Effector memory CD4-positive, alpha-beta T cell (primary cell): Measurements from ENCODE around the gene IFT80.

Experiments
- DNase-seq, 3 donors: peaks; one replicate each; pipeline ENCODE4 v3.0.0-alpha.2; 2020
- H3K27ac ChIP-seq: 2 replicates; pipeline ENCODE4 v1.7.0; 2013; ENCODE audit warnings: mild to moderate bottlenecking, low read length, moderate library complexity; ENCODE audit not compliant: insufficient read depth, poor library complexity, severe bottlenecking
- H3K27me3 ChIP-seq: replicated peaks from 2 replicates; pipeline ENCODE4 v1.7.0; 2013; ENCODE audit warnings: mild to moderate bottlenecking, low read length; ENCODE audit not compliant: insufficient read depth, control insufficient read depth, poor library complexity, severe bottlenecking
- H3K36me3 ChIP-seq: 2 replicates; pipeline ENCODE4 v1.7.0; 2013; ENCODE audit warnings: mild to moderate bottlenecking, low read length, moderate library complexity; ENCODE audit not compliant: control insufficient read depth, insufficient read depth
- H3K4me1 ChIP-seq: 2 replicates; pipeline ENCODE4 v1.7.0; 2013; ENCODE audit warnings: low read length, mild to moderate bottlenecking; ENCODE audit not compliant: control insufficient read depth, insufficient read depth, poor library complexity, severe bottlenecking
- H3K4me3 ChIP-seq: 2 replicates; pipeline ENCODE4 v1.7.0; 2013; ENCODE audit warnings: low read length, low read depth, mild to moderate bottlenecking; ENCODE audit not compliant: insufficient read depth, poor library complexity, severe bottlenecking
- H3K9me3 ChIP-seq: 2 replicates; pipeline ENCODE4 v1.7.0; 2013; ENCODE audit warnings: mild to moderate bottlenecking, low read length, moderate library complexity; ENCODE audit not compliant: control insufficient read depth

IFT80 gene

GRCh38 chr3:160427832-160428424 lies 28.9 kb upstream of the IFT80 start:
- H3K4me1 ChIP-seq, result no peaks in the 10 kb centered on the region
- no peak overlapping the region for H3K4me3 ChIP-seq
- H3K27ac ChIP-seq, result no peak overlapping the region
- peaks cover 53% of the 10 kb centered on the region for H3K36me3 ChIP-seq
- H3K9me3 ChIP-seq, result no peaks in the 10 kb centered on the region
- no peak for DNase-seq
- H3K27me3 ChIP-seq, result no peaks in the 10 kb centered on the region

GRCh38 chr3:160417311-160417710 lies 18.3 kb upstream of the IFT80 start:
- Histone ChIP-seq H3K4me1 (no peaks in the 10 kb centered on the region), H3K9me3 (no peaks in the 10 kb centered on the region), H3K27me3 (no peaks in the 10 kb centered on the region), H3K4me3 (no peak overlapping the region), H3K36me3 (peaks cover 11% of the 10 kb centered on the region), H3K27ac (no peak overlapping the region)
- DNase-seq, result no peak

- Histone ChIP-seq H3K36me3 (peaks cover 13% of the 10 kb centered on the region), H3K9me3 (no peaks in the 10 kb centered on the region), H3K4me1 (no peaks in the 10 kb centered on the region), H3K27me3 (no peaks in the 10 kb centered on the region), H3K4me3 (no peak overlapping the region), H3K27ac (no peak overlapping the region)
- peak; percentile 28 to 60 (median 40) for DNase-seq
These were observed 14.7 kb upstream of the IFT80 start for GRCh38 chr3:160413613-160414248.

- no peak overlapping the region for H3K27ac ChIP-seq
These were observed 13.5 kb upstream of the IFT80 start for GRCh38 chr3:160412477-160412876.

GRCh38 chr3:160409812-160410610 lies 11.0 kb upstream of the IFT80 start:
- DNase-seq, result no peak
- Histone ChIP-seq H3K36me3 (peaks cover 5% of the 10 kb centered on the region), H3K27me3 (no peaks in the 10 kb centered on the region), H3K9me3 (no peaks in the 10 kb centered on the region), H3K4me3 (no peak overlapping the region), H3K27ac (no peak overlapping the region), H3K4me1 (peaks cover 2% of the 10 kb centered on the region)

More at GRCh38 chr3:160412477-160412876, 13.5 kb upstream of the IFT80 start:
- Histone ChIP-seq H3K4me3 (no peak overlapping the region), H3K9me3 (no peaks in the 10 kb centered on the region), H3K4me1 (no peaks in the 10 kb centered on the region), H3K36me3 (peaks cover 10% of the 10 kb centered on the region), H3K27me3 (no peaks in the 10 kb centered on the region)
- DNase-seq, result no peak

- Histone ChIP-seq H3K9me3 (no peaks in the 10 kb centered on the region), H3K27me3 (peaks cover 4% of the 10 kb centered on the region), H3K4me1 (peaks cover 7% of the 10 kb centered on the region), H3K27ac (no peak overlapping the region), H3K4me3 (no peak overlapping the region), H3K36me3 (no peaks in the 10 kb centered on the region)
- DNase-seq, result no peak
These were observed 4.9 kb upstream of the IFT80 start for GRCh38 chr3:160403796-160404470.

- peak overlapping the region; percentile 25 for H3K4me3 ChIP-seq
- H3K27ac ChIP-seq, result no peak overlapping the region
These were observed 4.1 kb upstream of the IFT80 start for GRCh38 chr3:160403028-160403545.

GRCh38 chr3:160402221-160403027 lies 3.4 kb upstream of the IFT80 start:
- no peaks in the 10 kb centered on the region for H3K36me3 ChIP-seq
- H3K4me1 ChIP-seq, result peaks cover 14% of the 10 kb centered on the region
- no peak overlapping the region for H3K27ac ChIP-seq
- H3K9me3 ChIP-seq, result no peaks in the 10 kb centered on the region
- H3K4me3 ChIP-seq, result peak overlapping the region; percentile 25
- DNase-seq, result no peak
- peaks cover 4% of the 10 kb centered on the region for H3K27me3 ChIP-seq

More at GRCh38 chr3:160403028-160403545, 4.1 kb upstream of the IFT80 start:
- peaks cover 14% of the 10 kb centered on the region for H3K4me1 ChIP-seq
- peaks cover 4% of the 10 kb centered on the region for H3K27me3 ChIP-seq
- no peak for DNase-seq
- no peaks in the 10 kb centered on the region for H3K36me3 ChIP-seq
- no peaks in the 10 kb centered on the region for H3K9me3 ChIP-seq
